ENCODE measurements around the gene VWA3B. TPM values are rescaled to one million over a fixed set of nuclear protein-coding genes. Genes with fewer than 3 reads are reported as not detected.
A peak's percentile ranks its signal among the peaks of the same experiment; 100 is the strongest.

The VWA3B gene
- total RNA-seq, 1 donor = not detected

DNA sequence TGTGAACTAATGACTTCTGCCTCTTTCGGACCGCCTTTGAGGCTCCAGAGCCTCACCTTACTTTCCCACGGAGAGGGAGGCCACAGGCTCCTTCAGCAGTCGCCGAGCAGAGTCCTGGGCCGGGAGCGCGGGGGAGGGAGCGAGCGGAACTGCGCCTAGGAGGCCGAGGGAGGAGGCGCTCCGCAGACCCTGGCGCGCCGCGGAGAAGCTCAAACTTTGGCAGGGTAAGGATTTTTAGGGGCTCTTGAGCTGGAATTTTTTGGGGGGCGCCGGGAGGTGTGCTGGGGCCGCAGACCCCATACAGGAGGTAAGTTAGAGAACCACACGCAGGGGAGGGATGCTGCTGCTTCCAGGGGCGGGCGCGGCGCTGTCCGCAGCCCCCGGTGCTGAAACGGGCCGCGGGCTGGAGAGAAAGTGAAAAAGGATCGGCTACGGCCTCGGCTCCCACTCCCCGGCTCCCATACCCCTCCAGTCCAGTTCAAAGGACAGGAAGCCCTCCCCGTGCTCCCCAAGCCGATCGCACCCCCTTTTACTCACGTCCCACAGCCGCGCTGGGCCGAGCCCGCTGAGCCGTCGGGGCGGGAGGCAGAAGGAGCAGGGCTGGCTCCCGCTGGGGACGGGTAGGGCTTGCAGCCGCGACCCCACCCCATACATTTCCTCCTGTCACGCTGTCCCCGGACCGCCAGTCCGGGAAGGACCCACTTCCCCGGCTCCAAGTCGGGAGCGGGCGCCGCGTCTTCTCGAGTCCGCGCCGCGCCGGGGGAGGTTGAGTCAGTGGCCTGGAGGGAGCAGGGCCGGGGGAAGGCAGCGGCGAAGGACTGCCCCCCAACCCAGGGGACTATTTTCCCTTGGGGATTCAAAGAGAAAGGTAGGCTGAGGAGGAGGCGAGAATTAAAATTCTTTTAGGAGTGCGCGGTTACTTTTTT, 259.6 kb downstream of the VWA3B start, which contains the start of gene CNGA3:
TSS of gene CNGA3 (plus strand) at position 146 of the 926 bp plus-strand sequence. CDS start 23,520 bp downstream, outside the sequence.
- H3K4me3 ChIP-seq (ENCODE audit: low read depth, low read length) = peak within 1 kb of the TSS; percentile 44
- TF ChIP-seq, protein P1, sequence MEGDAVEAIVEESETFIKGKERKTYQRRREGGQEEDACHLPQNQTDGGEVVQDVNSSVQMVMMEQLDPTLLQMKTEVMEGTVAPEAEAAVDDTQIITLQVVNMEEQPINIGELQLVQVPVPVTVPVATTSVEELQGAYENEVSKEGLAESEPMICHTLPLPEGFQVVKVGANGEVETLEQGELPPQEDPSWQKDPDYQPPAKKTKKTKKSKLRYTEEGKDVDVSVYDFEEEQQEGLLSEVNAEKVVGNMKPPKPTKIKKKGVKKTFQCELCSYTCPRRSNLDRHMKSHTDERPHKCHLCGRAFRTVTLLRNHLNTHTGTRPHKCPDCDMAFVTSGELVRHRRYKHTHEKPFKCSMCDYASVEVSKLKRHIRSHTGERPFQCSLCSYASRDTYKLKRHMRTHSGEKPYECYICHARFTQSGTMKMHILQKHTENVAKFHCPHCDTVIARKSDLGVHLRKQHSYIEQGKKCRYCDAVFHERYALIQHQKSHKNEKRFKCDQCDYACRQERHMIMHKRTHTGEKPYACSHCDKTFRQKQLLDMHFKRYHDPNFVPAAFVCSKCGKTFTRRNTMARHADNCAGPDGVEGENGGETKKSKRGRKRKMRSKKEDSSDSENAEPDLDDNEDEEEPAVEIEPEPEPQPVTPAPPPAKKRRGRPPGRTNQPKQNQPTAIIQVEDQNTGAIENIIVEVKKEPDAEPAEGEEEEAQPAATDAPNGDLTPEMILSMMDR (IDR thresholded peaks at IDR 0.05; ENCODE audit: insufficient read depth, low read length) = peak; percentile 13
- peak; percentile 24 for DNase-seq (ENCODE audit: low read depth)

DNA sequence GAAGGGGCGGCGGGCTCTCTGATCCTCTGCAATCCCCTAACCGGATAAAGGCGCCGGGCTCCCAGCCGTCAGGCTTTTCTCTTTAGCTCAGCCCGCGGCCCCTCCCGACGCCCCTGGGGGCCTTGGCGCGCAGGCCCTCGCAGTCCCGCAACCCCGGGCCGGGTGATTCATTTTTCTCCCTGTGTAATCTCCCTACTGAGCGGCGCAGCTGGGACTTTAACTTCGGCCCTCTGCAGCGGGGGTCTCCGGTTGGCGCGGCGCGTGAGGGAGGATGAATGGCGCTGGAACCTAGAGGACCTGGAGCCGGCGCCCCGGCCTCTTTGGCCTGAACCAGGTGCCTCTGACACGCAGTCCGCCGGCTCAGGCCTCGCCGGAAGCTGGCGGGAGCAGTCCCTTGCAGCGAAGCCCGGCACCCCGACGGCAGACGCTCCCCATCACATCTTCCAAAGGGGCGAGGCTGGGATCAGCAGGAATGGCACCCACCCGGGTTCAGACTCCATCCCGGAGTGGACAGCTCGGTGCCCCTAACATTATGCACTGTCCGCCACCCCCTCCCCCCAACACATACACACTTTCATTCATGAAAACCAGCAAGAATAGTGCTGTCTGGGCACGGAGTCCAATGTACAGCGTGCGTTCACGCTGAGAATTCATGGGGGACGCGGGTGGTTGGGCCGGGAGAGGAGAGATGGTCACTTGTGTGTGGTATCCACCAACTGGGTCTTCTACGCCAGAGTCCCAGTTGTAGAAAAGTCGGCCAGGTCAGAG, 260.5 kb downstream of the VWA3B start:
- DNase-seq (ENCODE audit: low read depth) = no peak
- TF ChIP-seq, protein P1 (IDR thresholded peaks at IDR 0.05; ENCODE audit: insufficient read depth, low read length) = no peak
- H3K4me3 ChIP-seq (ENCODE audit: low read depth, low read length) = no peak overlapping the region

DNA sequence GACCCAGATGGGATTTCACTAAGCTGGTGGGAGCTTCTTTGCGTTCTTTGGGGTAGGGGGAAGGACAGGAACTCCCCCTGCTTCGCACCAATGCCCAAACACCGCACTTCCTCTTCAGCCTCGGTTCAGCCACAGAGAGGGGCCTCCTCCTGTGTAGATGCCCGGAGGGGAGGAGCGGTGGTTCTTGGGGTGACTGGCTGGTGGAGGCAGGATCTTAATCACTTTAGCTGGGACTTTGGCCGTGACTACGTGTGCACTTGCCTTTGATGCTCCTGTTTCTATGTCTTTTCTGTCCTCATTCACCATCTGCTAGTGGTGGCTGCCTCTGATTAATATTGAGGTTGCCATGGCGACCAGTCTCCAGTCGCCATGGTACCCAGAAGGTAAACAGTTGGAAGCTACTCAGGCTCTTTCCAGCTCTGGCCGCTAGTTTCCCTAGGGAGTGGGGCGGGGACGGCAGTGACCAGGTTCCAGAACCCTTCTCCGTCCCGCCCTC, 261.1 kb downstream of the VWA3B start:
- DNase-seq (ENCODE audit: low read depth) = no peak
- no peak overlapping the region for H3K4me3 ChIP-seq (ENCODE audit: low read depth, low read length)
- TF ChIP-seq, protein P1 (IDR thresholded peaks at IDR 0.05; ENCODE audit: insufficient read depth, low read length) = no peak

DNA sequence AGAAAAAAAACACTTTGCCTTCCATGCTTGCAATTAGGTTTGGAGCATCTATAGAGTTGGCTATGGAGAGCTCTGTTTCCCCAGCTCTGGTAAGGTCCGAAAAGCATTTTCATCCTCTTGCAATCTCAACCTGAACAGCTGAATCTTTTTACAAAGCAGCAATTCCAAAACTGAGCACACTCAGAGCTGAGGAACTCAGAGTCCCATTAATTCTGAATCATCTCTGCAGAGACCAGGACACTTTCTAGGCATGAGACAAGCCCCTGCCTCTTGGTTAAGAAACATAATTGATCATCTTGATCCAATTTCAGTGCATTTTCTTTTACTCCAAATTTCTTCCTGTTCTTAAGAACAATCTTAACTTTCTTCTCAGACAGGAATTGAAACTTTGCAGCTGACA, 263.4 kb downstream of the VWA3B start:
- TF ChIP-seq, protein P1 (IDR thresholded peaks at IDR 0.05; ENCODE audit: insufficient read depth, low read length) = no peak
- H3K4me3 ChIP-seq (ENCODE audit: low read depth, low read length) = no peak overlapping the region
- DNase-seq (ENCODE audit: low read depth) = peak; percentile 19

DNA sequence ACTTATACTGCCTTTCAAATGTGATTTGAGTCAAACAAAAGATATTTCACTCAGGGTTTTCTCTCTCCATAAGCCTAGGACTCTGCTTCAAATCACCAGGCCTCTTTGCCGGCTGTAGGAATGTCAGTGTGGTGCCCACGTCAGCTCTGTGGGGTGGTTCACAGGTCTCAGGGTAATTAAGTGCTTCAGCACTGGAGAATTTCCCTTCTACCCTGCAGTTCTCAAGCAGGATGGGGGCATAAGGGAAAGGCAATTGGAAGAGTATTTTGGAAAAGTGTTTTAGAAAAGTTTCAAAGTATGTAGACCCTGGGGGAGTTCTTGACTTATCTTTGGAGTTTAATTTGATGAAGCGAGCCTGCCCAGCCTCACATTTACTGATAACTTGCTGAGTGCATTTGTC, 268.9 kb downstream of the VWA3B start:
- H3K4me3 ChIP-seq (ENCODE audit: low read depth, low read length) = no peak overlapping the region
- TF ChIP-seq, protein P1 (IDR thresholded peaks at IDR 0.05; ENCODE audit: insufficient read depth, low read length) = no peak
- DNase-seq (ENCODE audit: low read depth) = no peak

DNA sequence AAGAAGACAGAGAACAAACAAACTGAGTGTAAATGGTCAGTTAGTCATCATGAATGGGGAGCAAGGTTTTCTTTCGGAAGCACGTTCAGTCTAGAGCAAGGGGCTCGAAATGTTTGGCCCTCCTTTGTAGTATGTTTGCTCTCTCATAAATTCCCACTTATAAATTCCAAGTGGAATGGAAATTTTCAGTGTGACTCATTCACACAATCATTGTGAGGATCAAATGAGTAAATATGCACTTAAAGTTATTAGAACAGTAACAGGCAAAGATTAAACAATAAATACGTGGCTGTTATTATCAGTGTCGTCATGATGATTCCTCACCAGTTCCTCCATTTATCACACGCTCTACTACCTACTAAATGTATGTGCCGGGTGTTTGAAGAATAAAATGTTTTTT, 269.8 kb downstream of the VWA3B start:
- H3K4me3 ChIP-seq (ENCODE audit: low read depth, low read length) = no peak overlapping the region
- TF ChIP-seq, protein P1 (IDR thresholded peaks at IDR 0.05; ENCODE audit: insufficient read depth, low read length) = no peak
- DNase-seq (ENCODE audit: low read depth) = no peak
